HEK293 (cell line): ENCODE results near the gene MUC12.
A peak's percentile ranks its signal among the peaks of the same experiment; 100 is the strongest.

Experiments
- CTCF ChIA-PET: fragments of 350-600 bp; formaldehyde crosslinking; extraction: SDS; loops from one replicate; lab custom pipeline; 2021; ENCODE audit warnings: antibody characterized with exemption; lab: Yijun Ruan, JAX
- POLR2A ChIA-PET: fragments of 300-600 bp; formaldehyde crosslinking; extraction: SDS; loops from one replicate; lab custom pipeline; 2020; ENCODE audit warnings: antibody characterized with exemption, inconsistent platforms; lab: Yijun Ruan, JAX
- H3K27ac ChIP-seq: fragments of 200-500 bp; sonication (Bioruptor generic); 2 replicates; pipeline ENCODE4 v1.5.1; 2014; ENCODE audit warnings: low read depth, low read length, control low read depth, inconsistent platforms; ENCODE audit errors: extremely low read depth
- H3K36me3 ChIP-seq, 2 experiments: fragments of 200-500 bp in 1 of 2; sonication (Bioruptor generic) in 1 of 2; 1 replicate in 1 of 2; 2 replicates in 1 of 2; pipeline ENCODE4 v1.5.1; 2014 to 2017; ENCODE audit warnings: inconsistent platforms in 2 of 2, low read length in 2 of 2; ENCODE audit not compliant: control insufficient read depth in 2 of 2, insufficient read depth in 1 of 2
- H3K4me1 ChIP-seq: fragments of 200-500 bp; sonication (Bioruptor generic); 2 replicates; pipeline ENCODE4 v1.5.1; 2014; ENCODE audit warnings: mild to moderate bottlenecking, low read length, inconsistent platforms; ENCODE audit not compliant: control insufficient read depth, insufficient read depth
- H3K4me3 ChIP-seq: 2 replicates; pipeline ENCODE4 v1.5.1; 2011; ENCODE audit warnings: low read depth, mild to moderate bottlenecking, control low read depth, low read length, moderate library complexity
- H3K9me3 ChIP-seq: fragments of 200-500 bp; sonication (Bioruptor generic); 2 replicates; pipeline ENCODE4 v1.5.1; 2014; ENCODE audit warnings: low read depth, low read length, inconsistent platforms; ENCODE audit not compliant: control insufficient read depth, insufficient read depth
- GLI4 ChIP-seq: fragments of 450-650 bp; formaldehyde crosslinking; IDR thresholded peaks from 2 replicates; pipeline ENCODE4 v1.5.1; 2016; ENCODE audit warnings: missing biosample characterization, missing genetic modification characterization
- INSM2 ChIP-seq: fragments of 450-650 bp; formaldehyde crosslinking; IDR thresholded peaks from 2 replicates; pipeline ENCODE4 v1.5.1; 2016; ENCODE audit warnings: missing biosample characterization, missing genetic modification characterization
- MYNN ChIP-seq: fragments of 450-650 bp; formaldehyde crosslinking; IDR thresholded peaks from 2 replicates; pipeline ENCODE4 v1.5.1; 2016; ENCODE audit warnings: missing biosample characterization, missing genetic modification characterization, borderline replicate concordance
- TRIM28 ChIP-seq: IDR thresholded peaks from 2 replicates; pipeline ENCODE4 v1.6.1; 2011; ENCODE audit warnings: low read length, control low read depth, borderline replicate concordance
- ZBTB1 ChIP-seq: fragments of 450-650 bp; formaldehyde crosslinking; IDR thresholded peaks from 2 replicates; pipeline ENCODE4 v1.5.1; 2016; ENCODE audit warnings: missing biosample characterization, missing genetic modification characterization
- ZFP41 ChIP-seq: fragments of 450-650 bp; formaldehyde crosslinking; IDR thresholded peaks from 2 replicates; pipeline ENCODE4 v1.5.1; 2016; ENCODE audit warnings: missing biosample characterization, missing genetic modification characterization, borderline replicate concordance
- ZNF23 ChIP-seq: fragments of 450-650 bp; formaldehyde crosslinking; IDR thresholded peaks from 2 replicates; pipeline ENCODE4 v1.5.1; 2016; ENCODE audit warnings: missing biosample characterization, missing genetic modification characterization, borderline replicate concordance
- ZNF521 ChIP-seq: fragments of 450-650 bp; formaldehyde crosslinking; IDR thresholded peaks from 2 replicates; pipeline ENCODE4 v1.5.1; 2017; ENCODE audit warnings: missing biosample characterization, mild to moderate bottlenecking, missing genetic modification characterization
- ZNF555 ChIP-seq: fragments of 450-650 bp; formaldehyde crosslinking; conservative IDR thresholded peaks from 2 replicates; pipeline ENCODE4 v1.5.1; 2017; ENCODE audit warnings: missing biosample characterization, mild to moderate bottlenecking, missing genetic modification characterization, inconsistent platforms
- ZNF664 ChIP-seq: fragments of 450-650 bp; formaldehyde crosslinking; IDR thresholded peaks from 2 replicates; pipeline ENCODE4 v1.5.1; 2016; ENCODE audit warnings: missing biosample characterization, missing genetic modification characterization
- ZNF785 ChIP-seq: fragments of 450-650 bp; formaldehyde crosslinking; IDR thresholded peaks from 2 replicates; pipeline ENCODE4 v1.5.1; 2016; ENCODE audit warnings: missing biosample characterization, missing genetic modification characterization
- ZNF792 ChIP-seq: fragments of 450-650 bp; formaldehyde crosslinking; IDR thresholded peaks from 2 replicates; pipeline ENCODE4 v1.5.1; 2016; ENCODE audit warnings: missing biosample characterization, missing genetic modification characterization
- TF ChIP-seq, protein P1 (sequence below): fragments of 450-650 bp; formaldehyde crosslinking; optimal IDR thresholded peaks from 2 replicates; pipeline ENCODE3; 2016; ENCODE audit warnings: missing biosample characterization, mild to moderate bottlenecking, missing genetic modification characterization
- TF ChIP-seq, protein P2 (sequence below): fragments of 450-650 bp; formaldehyde crosslinking; conservative IDR thresholded peaks from 2 replicates; pipeline ENCODE4 v1.5.1; 2016; ENCODE audit warnings: low read depth, missing biosample characterization, missing genetic modification characterization

MUC12 gene

DNA sequence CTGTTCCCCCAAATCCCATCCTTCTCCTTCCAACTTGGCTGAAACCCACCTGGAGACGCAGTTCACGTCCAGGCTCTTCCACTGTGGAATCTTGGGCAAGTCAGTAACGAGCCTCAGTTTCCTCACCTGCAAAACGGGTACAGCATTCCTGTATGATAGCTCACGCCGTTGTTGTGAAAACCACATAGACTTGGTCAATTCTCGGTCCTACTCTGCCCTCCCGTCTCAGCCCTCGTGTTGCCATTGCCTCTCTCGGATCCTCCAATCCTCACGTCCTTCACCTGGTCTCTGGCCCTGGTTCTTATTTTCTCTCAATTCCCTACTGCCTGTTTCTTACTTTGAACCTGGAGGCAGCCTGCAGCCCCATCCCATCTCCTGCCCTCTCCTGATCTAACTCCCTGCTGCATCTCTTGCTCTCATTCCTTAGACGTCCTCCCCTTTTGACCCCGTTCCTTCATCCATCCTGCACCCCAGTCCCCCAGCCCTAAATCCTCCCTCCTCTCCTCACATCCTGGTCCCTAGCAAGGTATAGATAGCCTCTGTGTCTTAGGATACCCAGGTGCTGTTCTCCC is 2.0 kb upstream of the MUC12 start (continued):
- TF ChIP-seq, protein P1, sequence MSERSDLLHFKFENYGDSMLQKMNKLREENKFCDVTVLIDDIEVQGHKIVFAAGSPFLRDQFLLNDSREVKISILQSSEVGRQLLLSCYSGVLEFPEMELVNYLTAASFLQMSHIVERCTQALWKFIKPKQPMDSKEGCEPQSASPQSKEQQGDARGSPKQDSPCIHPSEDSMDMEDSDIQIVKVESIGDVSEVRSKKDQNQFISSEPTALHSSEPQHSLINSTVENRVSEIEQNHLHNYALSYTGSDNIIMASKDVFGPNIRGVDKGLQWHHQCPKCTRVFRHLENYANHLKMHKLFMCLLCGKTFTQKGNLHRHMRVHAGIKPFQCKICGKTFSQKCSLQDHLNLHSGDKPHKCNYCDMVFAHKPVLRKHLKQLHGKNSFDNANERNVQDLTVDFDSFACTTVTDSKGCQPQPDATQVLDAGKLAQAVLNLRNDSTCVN (tag by site-specific recombination), result peak; percentile 9

- ChIA-PET CTCF (interaction anchor here (0.7 to 1.2 kb wide), 2 partner anchors 91 to 168 kb away, joined by 5 to 6 read pairs; no protein-coding TSS in a partner anchor), POLR2A (no interaction called here)
- Histone ChIP-seq H3K9me3 (no peaks in the 10 kb centered on the region), H3K4me1 (peaks cover 4% of the 10 kb centered on the region), H3K36me3 (no peaks in the 10 kb centered on the region), H3K4me3 (no peak overlapping the region), H3K27ac (no peak overlapping the region)
- TF ChIP-seq GLI4 (tag by site-specific recombination) (no peak), ZFP41 (tag by site-specific recombination) (no peak), ZNF555 (tag by site-specific recombination) (no peak), ZBTB1 (tag by site-specific recombination) (no peak), ZNF785 (tag by site-specific recombination) (no peak), ZNF792 (no peak)
- TF ChIP-seq, protein P2, sequence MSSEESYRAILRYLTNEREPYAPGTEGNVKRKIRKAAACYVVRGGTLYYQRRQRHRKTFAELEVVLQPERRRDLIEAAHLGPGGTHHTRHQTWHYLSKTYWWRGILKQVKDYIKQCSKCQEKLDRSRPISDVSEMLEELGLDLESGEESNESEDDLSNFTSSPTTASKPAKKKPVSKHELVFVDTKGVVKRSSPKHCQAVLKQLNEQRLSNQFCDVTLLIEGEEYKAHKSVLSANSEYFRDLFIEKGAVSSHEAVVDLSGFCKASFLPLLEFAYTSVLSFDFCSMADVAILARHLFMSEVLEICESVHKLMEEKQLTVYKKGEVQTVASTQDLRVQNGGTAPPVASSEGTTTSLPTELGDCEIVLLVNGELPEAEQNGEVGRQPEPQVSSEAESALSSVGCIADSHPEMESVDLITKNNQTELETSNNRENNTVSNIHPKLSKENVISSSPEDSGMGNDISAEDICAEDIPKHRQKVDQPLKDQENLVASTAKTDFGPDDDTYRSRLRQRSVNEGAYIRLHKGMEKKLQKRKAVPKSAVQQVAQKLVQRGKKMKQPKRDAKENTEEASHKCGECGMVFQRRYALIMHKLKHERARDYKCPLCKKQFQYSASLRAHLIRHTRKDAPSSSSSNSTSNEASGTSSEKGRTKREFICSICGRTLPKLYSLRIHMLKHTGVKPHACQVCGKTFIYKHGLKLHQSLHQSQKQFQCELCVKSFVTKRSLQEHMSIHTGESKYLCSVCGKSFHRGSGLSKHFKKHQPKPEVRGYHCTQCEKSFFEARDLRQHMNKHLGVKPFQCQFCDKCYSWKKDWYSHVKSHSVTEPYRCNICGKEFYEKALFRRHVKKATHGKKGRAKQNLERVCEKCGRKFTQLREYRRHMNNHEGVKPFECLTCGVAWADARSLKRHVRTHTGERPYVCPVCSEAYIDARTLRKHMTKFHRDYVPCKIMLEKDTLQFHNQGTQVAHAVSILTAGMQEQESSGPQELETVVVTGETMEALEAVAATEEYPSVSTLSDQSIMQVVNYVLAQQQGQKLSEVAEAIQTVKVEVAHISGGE, result peak; percentile 62
These were observed 1.3 kb upstream of the MUC12 start for GRCh38 chr7:100968031-100968430.

DNA sequence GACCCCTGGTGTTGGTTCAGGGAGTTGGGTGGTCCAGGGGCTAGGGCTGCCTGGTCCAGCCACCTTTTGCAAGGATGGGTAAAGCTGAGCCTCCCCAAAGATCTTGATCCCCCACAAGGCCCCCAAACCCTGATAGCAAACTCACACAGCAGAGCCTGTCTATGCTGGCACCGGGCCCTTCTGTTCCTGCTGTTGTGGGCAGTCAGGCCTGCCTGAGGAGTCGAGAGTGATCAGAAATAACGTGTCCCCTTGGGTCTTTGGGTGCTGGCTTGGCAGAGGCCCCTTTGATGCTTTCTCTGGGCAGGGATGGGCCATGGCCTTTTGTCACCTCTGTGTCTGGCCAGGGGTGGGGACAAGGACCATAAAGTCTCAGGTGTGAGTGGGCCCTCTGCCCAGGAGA is 715 bp upstream of the MUC12 start:
- TF ChIP-seq GLI4 (tag by site-specific recombination) (no peak), TRIM28 (no peak), INSM2 (tag by site-specific recombination) (no peak), MYNN (no peak), ZNF23 (tag by site-specific recombination) (no peak), ZNF664 (tag by site-specific recombination) (no peak), ZNF521 (tag by site-specific recombination) (no peak)
- TF ChIP-seq, all 188 proteins: peak for 0
- POLR2A ChIA-PET, result no interaction called here
- Histone ChIP-seq H3K9me3 (no peaks in the 10 kb centered on the region), H3K4me1 (peaks cover 4% of the 10 kb centered on the region), H3K36me3 (no peaks in the 10 kb centered on the region), H3K4me3 (no peak overlapping the region), H3K27ac (no peak overlapping the region)
- CTCF ChIA-PET, result no interaction called here
